ENCODE data around the gene ORC3.

ORC3 gene

GRCh38 chr6:87600576-87600975, 10.6 kb downstream of the ORC3 start:
- peaks cover 27 to 39% of the 10 kb centered on the region in 2 experiments for H3K36me3 ChIP-seq (ENCODE audit: control insufficient read depth in 2 of 2, insufficient read depth in 1 of 2, low read length in 2 of 2)
- ChIA-PET POLR2A (interaction anchor here (0.6 kb wide), 1 partner anchor 11 kb away, joined by 3 read pairs; no protein-coding TSS in a partner anchor), CTCF (interaction anchor here (0.6 kb wide), 1 partner anchor 10 kb away, joined by 3 read pairs; no protein-coding TSS in a partner anchor)
- H3K9me3 ChIP-seq (ENCODE audit: control insufficient read depth, insufficient read depth, low read depth, low read length) = no peaks in the 10 kb centered on the region
- no peak overlapping the region for H3K4me3 ChIP-seq (ENCODE audit: low read depth, low read length)
- no peak for TF ChIP-seq ZNF423 (tag by site-specific recombination; IDR thresholded peaks at IDR 0.05)
- no peak for TF ChIP-seq ZFP3 (tag by site-specific recombination; IDR thresholded peaks at IDR 0.05; ENCODE audit: low read depth)
- TF ChIP-seq ZNF548 (tag by site-specific recombination; IDR thresholded peaks at IDR 0.05) = no peak
- no peak for TF ChIP-seq ZNF837 (tag by site-specific recombination; IDR thresholded peaks at IDR 0.05)
- no peak for TF ChIP-seq ZNF449 (tag by site-specific recombination; IDR thresholded peaks at IDR 0.05)
- TF ChIP-seq, protein P1, sequence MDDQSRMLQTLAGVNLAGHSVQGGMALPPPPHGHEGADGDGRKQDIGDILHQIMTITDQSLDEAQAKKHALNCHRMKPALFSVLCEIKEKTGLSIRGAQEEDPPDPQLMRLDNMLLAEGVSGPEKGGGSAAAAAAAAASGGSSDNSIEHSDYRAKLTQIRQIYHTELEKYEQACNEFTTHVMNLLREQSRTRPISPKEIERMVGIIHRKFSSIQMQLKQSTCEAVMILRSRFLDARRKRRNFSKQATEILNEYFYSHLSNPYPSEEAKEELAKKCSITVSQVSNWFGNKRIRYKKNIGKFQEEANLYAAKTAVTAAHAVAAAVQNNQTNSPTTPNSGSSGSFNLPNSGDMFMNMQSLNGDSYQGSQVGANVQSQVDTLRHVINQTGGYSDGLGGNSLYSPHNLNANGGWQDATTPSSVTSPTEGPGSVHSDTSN (CRISPR knock-in tag; IDR thresholded peaks at IDR 0.05) = no peak
- no peak for TF ChIP-seq ZNF398 (tag by site-specific recombination; IDR thresholded peaks at IDR 0.05)
- TF ChIP-seq GFI1B (tag by site-specific recombination; IDR thresholded peaks at IDR 0.05) = no peak
- no peak overlapping the region for H3K27ac ChIP-seq (ENCODE audit: extremely low read depth, low read depth, low read length)
- no peaks in the 10 kb centered on the region for H3K4me1 ChIP-seq (ENCODE audit: control insufficient read depth, insufficient read depth, low read length)

DNA sequence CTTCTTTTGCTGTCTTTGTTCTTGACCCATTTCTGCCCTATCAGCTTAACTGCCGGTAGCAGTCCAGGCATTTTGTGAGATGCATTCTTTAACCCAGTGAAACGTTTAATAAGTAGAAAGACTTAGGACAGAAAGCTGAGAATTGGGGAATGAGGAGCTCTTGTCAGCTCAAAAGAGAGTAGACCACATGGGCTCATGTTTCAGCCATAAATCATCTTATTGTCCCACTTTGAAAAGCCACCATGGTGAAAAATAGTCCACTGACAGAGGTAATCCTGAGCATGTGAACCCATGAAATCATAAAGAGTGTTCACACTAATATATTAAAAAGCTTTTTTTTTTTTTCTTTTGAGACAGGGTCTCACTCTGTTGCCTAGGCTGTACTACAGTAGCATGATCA, 16.3 kb downstream of the ORC3 start:
- ChIA-PET POLR2A (no interaction called here), CTCF (interaction anchor here (0.6 kb wide), 4 partner anchors 199 to 1758 kb away, joined by 3 to 4 read pairs (median 4); no protein-coding TSS in a partner anchor)
- H3K9me3 ChIP-seq (ENCODE audit: control insufficient read depth, insufficient read depth, low read depth, low read length) = no peaks in the 10 kb centered on the region
- no peak for TF ChIP-seq BCL11A (tag by site-specific recombination; IDR thresholded peaks at IDR 0.05; ENCODE audit: low read depth)
- no peak for TF ChIP-seq BCL11B (tag by site-specific recombination; IDR thresholded peaks at IDR 0.05; ENCODE audit: low read depth)
- H3K36me3 ChIP-seq (ENCODE audit: control insufficient read depth in 2 of 2, insufficient read depth in 1 of 2, low read length in 2 of 2) = peaks cover 52 to 58% of the 10 kb centered on the region in 2 experiments
- no peak overlapping the region for H3K27ac ChIP-seq (ENCODE audit: extremely low read depth, low read depth, low read length)
- no peak overlapping the region for H3K4me3 ChIP-seq (ENCODE audit: low read depth, low read length)
- no peaks in the 10 kb centered on the region for H3K4me1 ChIP-seq (ENCODE audit: control insufficient read depth, insufficient read depth, low read length)

GRCh38 chr6:87608802-87609201, 18.9 kb downstream of the ORC3 start:
- ChIA-PET CTCF (interaction anchor here (0.6 kb wide), 1 partner anchor 217 kb away, joined by 3 read pairs; no protein-coding TSS in a partner anchor), POLR2A (no interaction called here)
- no peak for TF ChIP-seq SETDB1 (IDR thresholded peaks at IDR 0.05; ENCODE audit: insufficient read length, low read length)
- TF ChIP-seq ZNF433 (tag by site-specific recombination; IDR thresholded peaks at IDR 0.05; ENCODE audit: low read depth) = no peak
- TF ChIP-seq ZNF335 (tag by site-specific recombination; conservative IDR thresholded peaks at IDR 0.05) = no peak
- TF ChIP-seq ZNF830 (tag by site-specific recombination; IDR thresholded peaks at IDR 0.05; ENCODE audit: low read depth) = no peak
- no peak for TF ChIP-seq EGR2 (tag by site-specific recombination; IDR thresholded peaks at IDR 0.05; ENCODE audit: low read depth)
- no peak for TF ChIP-seq PRDM1 (tag by site-specific recombination; IDR thresholded peaks at IDR 0.05)
- no peak for TF ChIP-seq KLF9 (tag by site-specific recombination; IDR thresholded peaks at IDR 0.05; ENCODE audit: low read depth)
- no peak for TF ChIP-seq KLF7 (tag by site-specific recombination; IDR thresholded peaks at IDR 0.05; ENCODE audit: borderline replicate concordance)
- no peak for TF ChIP-seq PATZ1 (tag by site-specific recombination; IDR thresholded peaks at IDR 0.05)
- no peak for TF ChIP-seq PRDM4 (tag by site-specific recombination; IDR thresholded peaks at IDR 0.05)
- TF ChIP-seq ZNF843 (tag by site-specific recombination; IDR thresholded peaks at IDR 0.05) = no peak
- no peak for TF ChIP-seq TCF7L2 (IDR thresholded peaks at IDR 0.05; ENCODE audit: borderline replicate concordance, low read depth, low read length)
- TF ChIP-seq ZNF157 (tag by site-specific recombination; IDR thresholded peaks at IDR 0.05) = no peak
- H3K4me3 ChIP-seq (ENCODE audit: low read depth, low read length) = no peak overlapping the region
- no peak overlapping the region for H3K27ac ChIP-seq (ENCODE audit: extremely low read depth, low read depth, low read length)
- H3K36me3 ChIP-seq (ENCODE audit: control insufficient read depth in 2 of 2, insufficient read depth in 1 of 2, low read length in 2 of 2) = peaks cover 55 to 71% of the 10 kb centered on the region in 2 experiments
- H3K9me3 ChIP-seq (ENCODE audit: control insufficient read depth, insufficient read depth, low read depth, low read length) = no peaks in the 10 kb centered on the region
- no peaks in the 10 kb centered on the region for H3K4me1 ChIP-seq (ENCODE audit: control insufficient read depth, insufficient read depth, low read length)
